Natural killer cell (primary cell): ENCODE results near the gene STARD10. TPM values are rescaled to one million over a fixed set of nuclear protein-coding genes. Genes with fewer than 3 reads are reported as not detected.
A peak's percentile ranks its signal among the peaks of the same experiment; 100 is the strongest.

Experiments used
- ATAC-seq, 3 donors: fragments of 150-1000 bp in 2 of 3; fragments of 200-7000 bp in 1 of 3; cut with Tn5 transposase; 1 replicate in 1 of 3; 2 replicates in 2 of 3; pipeline ENCODE4 v1.10.0; 2021; ENCODE audit warnings: mild to moderate bottlenecking in 2 of 3, moderate library complexity in 2 of 3
- DNase-seq, 2 donors: peaks; one replicate each; pipeline versions ENCODE4 v3.0.0 to v3.0.0-alpha.2; 2013 to 2021; ENCODE audit warnings: mixed read lengths in 1 of 2
- H3K27ac ChIP-seq: one replicate; pipeline ENCODE4 v1.5.1; 2013; ENCODE audit warnings: mild to moderate bottlenecking, low read length
- H3K27me3 ChIP-seq: one replicate; pipeline ENCODE4 v1.6.1; 2013; ENCODE audit warnings: low read length; ENCODE audit not compliant: control insufficient read depth, insufficient read depth
- H3K36me3 ChIP-seq: one replicate; pipeline ENCODE4 v1.6.1; 2013; ENCODE audit warnings: low read length; ENCODE audit not compliant: control insufficient read depth, insufficient read depth
- H3K4me1 ChIP-seq: one replicate; pipeline ENCODE4 v1.6.1; 2013; ENCODE audit warnings: low read length; ENCODE audit not compliant: control insufficient read depth, insufficient read depth
- H3K4me3 ChIP-seq: one replicate; pipeline ENCODE4 v1.5.1; 2013; ENCODE audit warnings: low read length
- H3K9me3 ChIP-seq: one replicate; pipeline ENCODE4 v1.6.1; 2013; ENCODE audit warnings: low read length; ENCODE audit not compliant: control insufficient read depth, insufficient read depth
- H3K27ac Mint-ChIP-seq, 2 donors: one replicate each; pipeline ENCODE4 v1.8.0; 2022; ENCODE audit warnings: mild to moderate bottlenecking in 2 of 2, mixed read lengths in 2 of 2, moderate library complexity in 1 of 2
- H3K27me3 Mint-ChIP-seq, 2 donors: one replicate each; pipeline ENCODE4 v1.8.0; 2022; ENCODE audit warnings: low read depth in 2 of 2, mixed read lengths in 2 of 2
- H3K36me3 Mint-ChIP-seq: one replicate; pipeline ENCODE4 v1.8.0; 2022; ENCODE audit warnings: mixed read lengths
- H3K4me1 Mint-ChIP-seq, 2 donors: one replicate each; pipeline ENCODE4 v1.8.0; 2022; ENCODE audit warnings: mixed read lengths in 2 of 2
- H3K4me3 Mint-ChIP-seq: one replicate; pipeline ENCODE4 v1.8.0; 2022; ENCODE audit warnings: mild to moderate bottlenecking, moderate library complexity, mixed read lengths
- H3K9me3 Mint-ChIP-seq, 2 donors: one replicate each; pipeline ENCODE4 v1.8.0; 2022; ENCODE audit warnings: mixed read lengths in 2 of 2
- CTCF ChIP-seq: fragments of 200-600 bp; IDR thresholded peaks from one replicate; pipeline ENCODE4 v1.8.0; 2022; ENCODE audit warnings: antibody characterized with exemption
- WGBS: methylation state at CpG from one replicate; pipeline ENCODE4 v1.1.7; 2013; ENCODE audit warnings: missing lambda C conversion rate; ENCODE audit not compliant: insufficient coverage; 5-methylcytosine and 5-hydroxymethylcytosine counted together
- intact Hi-C: fragments of 100-400 bp; cut with micrococcal nuclease; formaldehyde crosslinking; loops from one replicate; pipeline ENCODE4 v1.14.2; 2022
- total RNA-seq, 4 donors: library from RNA; stranded (reverse); fragments of 120-200 nt in 1 of 4; gene quantifications; one replicate each; pipeline versions ENCODE4 v1.2.3 to v1.2.4, GENCODE V29; 2013 to 2022

The STARD10 gene
- total RNA-seq, 3 donors from 2014 or later (not counting 1 experiment from before 2014, with no cell fraction given): 10.9 to 17.3 (median 11.7) TPM

GRCh38 chr11:72741429-72741833 is 52.4 kb downstream of the STARD10 start:
- no peaks in the 10 kb centered on the region for H3K9me3 ChIP-seq
- H3K27ac ChIP-seq: peak overlapping the region; percentile 97
- peaks cover 6% of the 10 kb centered on the region for H3K36me3 ChIP-seq
- ATAC-seq (peak; percentile 30 to 59 (median 40)), DNase-seq (peak; percentile 51 to 65)
- Mint-ChIP-seq H3K36me3 (no peaks in the 10 kb centered on the region), H3K4me3 (peak overlapping the region; percentile 87), H3K4me1 (peaks cover 81 to 90% of the 10 kb centered on the region in 2 donors), H3K9me3 (no peaks in the 10 kb centered on the region), H3K27me3 (no peaks in the 10 kb centered on the region), H3K27ac (peak overlapping the region; percentile 97 to 100)
- intact Hi-C loops: no loop called here
- 23% methylated on average over 8 of the region's 8 CpGs for WGBS
- TF ChIP-seq CTCF: no peak
- peaks cover 98% of the 10 kb centered on the region for H3K4me1 ChIP-seq
- H3K4me3 ChIP-seq: no peak overlapping the region
- H3K27me3 ChIP-seq: no peaks in the 10 kb centered on the region

GRCh38 chr11:72740562-72741428 is 53.1 kb downstream of the STARD10 start:
- Mint-ChIP-seq H3K27me3 (no peaks in the 10 kb centered on the region), H3K9me3 (no peaks in the 10 kb centered on the region), H3K4me3 (peak overlapping the region; percentile 87), H3K27ac (peak overlapping the region; percentile 97 to 100), H3K36me3 (no peaks in the 10 kb centered on the region), H3K4me1 (peaks cover 85 to 89% of the 10 kb centered on the region in 2 donors)
- H3K36me3 ChIP-seq: peaks cover 6% of the 10 kb centered on the region
- no peak for ATAC-seq
- peak overlapping the region; percentile 2 for H3K4me3 ChIP-seq
- no peaks in the 10 kb centered on the region for H3K27me3 ChIP-seq
- peaks cover 99% of the 10 kb centered on the region for H3K4me1 ChIP-seq
- no peak for DNase-seq
- intact Hi-C loops: no loop called here
- WGBS: 48% methylated on average over 10 of the region's 10 CpGs
- TF ChIP-seq CTCF: no peak
- H3K27ac ChIP-seq: peak overlapping the region; percentile 97
- no peaks in the 10 kb centered on the region for H3K9me3 ChIP-seq

GRCh38 chr11:72740060-72740424 is 53.8 kb downstream of the STARD10 start:
- no peak for ATAC-seq
- H3K27ac Mint-ChIP-seq: peak overlapping the region; percentile 97 to 100
- no peaks in the 10 kb centered on the region for H3K9me3 Mint-ChIP-seq
- Histone ChIP-seq H3K4me1 (peaks cover 100% of the 10 kb centered on the region), H3K36me3 (peaks cover 6% of the 10 kb centered on the region), H3K27me3 (no peaks in the 10 kb centered on the region), H3K27ac (peak overlapping the region; percentile 97), H3K4me3 (no peak overlapping the region), H3K9me3 (no peaks in the 10 kb centered on the region)
- H3K36me3 Mint-ChIP-seq: no peaks in the 10 kb centered on the region
- H3K4me1 Mint-ChIP-seq: peaks cover 89% of the 10 kb centered on the region in 2 donors
- TF ChIP-seq CTCF: no peak
- DNase-seq: no peak
- H3K27me3 Mint-ChIP-seq: no peaks in the 10 kb centered on the region
- peak overlapping the region; percentile 87 for H3K4me3 Mint-ChIP-seq
- WGBS: 15% methylated on average over 2 of the region's 2 CpGs
- intact Hi-C loops: no loop called here
